PFSK-1 (cell line): Measurements from ENCODE around the gene DNAJC5G.

Source experiments
- FOXP2 ChIP-seq: optimal IDR thresholded peaks from 2 replicates; pipeline ENCODE3; 2011; ENCODE audit warnings: borderline replicate concordance, control low read depth, inconsistent platforms; ENCODE audit not compliant: insufficient read depth; ENCODE audit errors: extremely low read length, extremely low read depth
- POLR2AphosphoS5 ChIP-seq: IDR thresholded peaks from 2 replicates; pipeline ENCODE4 v1.6.1; 2012; ENCODE audit warnings: low read depth, mild to moderate bottlenecking, control low read depth, low read length, moderate library complexity
- SIN3A ChIP-seq: IDR thresholded peaks from 2 replicates; pipeline ENCODE4 v1.6.1; 2012; ENCODE audit warnings: mild to moderate bottlenecking, low read length, moderate library complexity, borderline replicate concordance; ENCODE audit not compliant: insufficient read depth
- TAF1 ChIP-seq: IDR thresholded peaks from 2 replicates; pipeline ENCODE4 v1.6.1; 2012; ENCODE audit warnings: low read length, control low read depth, borderline replicate concordance; ENCODE audit not compliant: insufficient read depth
- TF ChIP-seq, protein P1 (sequence below), 2 experiments: IDR thresholded peaks; 2 replicates each; pipeline versions ENCODE4 v1.6.1 to v1.8.0; 2011 to 2012; ENCODE audit warnings: low read depth in 2 of 2, low read length in 2 of 2, control low read depth in 1 of 2, inconsistent platforms in 1 of 2, mild to moderate bottlenecking in 1 of 2, moderate library complexity in 1 of 2; ENCODE audit not compliant: insufficient read depth in 1 of 2

Gene DNAJC5G

DNA sequence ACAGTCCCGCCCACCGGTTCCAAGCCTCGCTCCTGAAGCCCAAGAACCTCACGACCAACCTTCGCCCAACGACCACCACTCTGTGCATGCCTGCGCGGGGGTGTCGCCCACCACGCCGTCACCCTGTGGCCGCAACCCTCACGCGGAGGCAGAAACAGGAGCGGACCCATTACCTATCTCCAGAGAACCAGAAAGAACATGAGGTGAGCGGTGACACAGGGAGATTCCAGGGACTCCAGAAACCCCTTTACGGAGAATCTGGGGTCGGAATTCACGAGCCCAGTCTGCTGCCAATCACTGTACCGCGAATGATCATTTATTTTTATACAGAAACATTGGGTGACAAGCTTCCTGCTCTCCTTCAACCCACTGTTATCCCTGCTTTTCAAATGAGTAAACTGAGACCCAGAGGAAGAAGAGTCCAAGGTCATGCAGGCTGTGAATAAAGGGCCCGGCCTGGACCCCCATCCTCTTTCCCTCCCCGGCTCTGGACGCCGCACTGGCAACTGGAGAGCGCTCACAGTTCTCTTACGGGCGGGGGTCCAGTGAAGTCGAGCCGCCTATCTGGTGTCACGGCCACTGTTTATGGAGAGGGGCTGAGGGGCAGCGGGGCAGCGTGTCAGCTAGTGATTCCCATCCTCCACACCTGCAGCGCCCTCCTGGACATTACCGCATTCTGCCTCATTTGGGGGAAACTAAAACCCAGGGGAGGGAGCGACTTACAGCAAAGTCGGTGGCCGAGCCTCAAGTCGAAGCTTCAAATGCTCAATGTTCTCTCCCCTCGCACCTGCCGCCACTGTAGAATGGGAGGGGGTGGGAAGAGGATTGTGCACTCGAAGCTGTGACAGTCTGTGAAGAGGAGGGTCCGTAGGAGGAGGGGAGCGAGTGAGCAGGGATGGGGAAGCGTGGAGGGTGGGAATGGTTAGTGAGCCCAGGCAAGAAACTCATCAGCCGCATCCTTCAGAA is 11.7 kb upstream of the DNAJC5G start:
- TF ChIP-seq TAF1 (no peak), SIN3A (no peak), FOXP2 (no peak), POLR2AphosphoS5 (no peak)
- TF ChIP-seq, protein P1, sequence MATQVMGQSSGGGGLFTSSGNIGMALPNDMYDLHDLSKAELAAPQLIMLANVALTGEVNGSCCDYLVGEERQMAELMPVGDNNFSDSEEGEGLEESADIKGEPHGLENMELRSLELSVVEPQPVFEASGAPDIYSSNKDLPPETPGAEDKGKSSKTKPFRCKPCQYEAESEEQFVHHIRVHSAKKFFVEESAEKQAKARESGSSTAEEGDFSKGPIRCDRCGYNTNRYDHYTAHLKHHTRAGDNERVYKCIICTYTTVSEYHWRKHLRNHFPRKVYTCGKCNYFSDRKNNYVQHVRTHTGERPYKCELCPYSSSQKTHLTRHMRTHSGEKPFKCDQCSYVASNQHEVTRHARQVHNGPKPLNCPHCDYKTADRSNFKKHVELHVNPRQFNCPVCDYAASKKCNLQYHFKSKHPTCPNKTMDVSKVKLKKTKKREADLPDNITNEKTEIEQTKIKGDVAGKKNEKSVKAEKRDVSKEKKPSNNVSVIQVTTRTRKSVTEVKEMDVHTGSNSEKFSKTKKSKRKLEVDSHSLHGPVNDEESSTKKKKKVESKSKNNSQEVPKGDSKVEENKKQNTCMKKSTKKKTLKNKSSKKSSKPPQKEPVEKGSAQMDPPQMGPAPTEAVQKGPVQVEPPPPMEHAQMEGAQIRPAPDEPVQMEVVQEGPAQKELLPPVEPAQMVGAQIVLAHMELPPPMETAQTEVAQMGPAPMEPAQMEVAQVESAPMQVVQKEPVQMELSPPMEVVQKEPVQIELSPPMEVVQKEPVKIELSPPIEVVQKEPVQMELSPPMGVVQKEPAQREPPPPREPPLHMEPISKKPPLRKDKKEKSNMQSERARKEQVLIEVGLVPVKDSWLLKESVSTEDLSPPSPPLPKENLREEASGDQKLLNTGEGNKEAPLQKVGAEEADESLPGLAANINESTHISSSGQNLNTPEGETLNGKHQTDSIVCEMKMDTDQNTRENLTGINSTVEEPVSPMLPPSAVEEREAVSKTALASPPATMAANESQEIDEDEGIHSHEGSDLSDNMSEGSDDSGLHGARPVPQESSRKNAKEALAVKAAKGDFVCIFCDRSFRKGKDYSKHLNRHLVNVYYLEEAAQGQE (IDR thresholded peaks at IDR 0.05; ENCODE audit: insufficient read depth in 1 of 2, low read depth in 2 of 2, low read length in 2 of 2), result no peak

DNA sequence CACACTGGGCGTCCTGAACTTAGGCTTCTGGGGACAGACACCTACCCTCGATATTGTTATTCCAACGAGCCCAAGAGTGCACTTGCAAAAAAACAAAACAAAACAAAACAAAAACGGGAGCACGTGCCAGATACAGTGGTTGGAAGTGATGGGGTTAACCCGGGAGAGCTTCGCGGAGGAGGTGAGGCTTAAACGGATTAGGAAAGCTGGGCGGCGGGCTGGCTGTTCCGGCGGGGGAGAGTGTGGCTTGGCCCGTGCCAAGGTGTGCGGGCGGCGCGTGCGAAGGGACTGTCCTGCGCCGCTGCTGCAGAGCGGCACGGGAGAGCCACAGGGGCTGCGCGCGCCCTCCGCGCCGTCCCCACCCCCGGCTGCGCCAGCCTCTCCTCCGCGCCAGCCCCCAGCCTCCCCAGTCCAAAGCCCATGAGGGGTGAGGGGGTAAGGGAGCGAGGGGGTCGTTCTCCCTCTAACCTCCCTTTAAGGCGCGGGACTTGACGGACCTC is 10.9 kb upstream of the DNAJC5G start:
- no peak for TF ChIP-seq POLR2AphosphoS5
- TF ChIP-seq, protein P1 (IDR thresholded peaks at IDR 0.05; ENCODE audit: insufficient read depth in 1 of 2, low read depth in 2 of 2, low read length in 2 of 2), result no peak
- TF ChIP-seq TAF1, result no peak
- TF ChIP-seq SIN3A, result no peak
- TF ChIP-seq FOXP2, result no peak

DNA sequence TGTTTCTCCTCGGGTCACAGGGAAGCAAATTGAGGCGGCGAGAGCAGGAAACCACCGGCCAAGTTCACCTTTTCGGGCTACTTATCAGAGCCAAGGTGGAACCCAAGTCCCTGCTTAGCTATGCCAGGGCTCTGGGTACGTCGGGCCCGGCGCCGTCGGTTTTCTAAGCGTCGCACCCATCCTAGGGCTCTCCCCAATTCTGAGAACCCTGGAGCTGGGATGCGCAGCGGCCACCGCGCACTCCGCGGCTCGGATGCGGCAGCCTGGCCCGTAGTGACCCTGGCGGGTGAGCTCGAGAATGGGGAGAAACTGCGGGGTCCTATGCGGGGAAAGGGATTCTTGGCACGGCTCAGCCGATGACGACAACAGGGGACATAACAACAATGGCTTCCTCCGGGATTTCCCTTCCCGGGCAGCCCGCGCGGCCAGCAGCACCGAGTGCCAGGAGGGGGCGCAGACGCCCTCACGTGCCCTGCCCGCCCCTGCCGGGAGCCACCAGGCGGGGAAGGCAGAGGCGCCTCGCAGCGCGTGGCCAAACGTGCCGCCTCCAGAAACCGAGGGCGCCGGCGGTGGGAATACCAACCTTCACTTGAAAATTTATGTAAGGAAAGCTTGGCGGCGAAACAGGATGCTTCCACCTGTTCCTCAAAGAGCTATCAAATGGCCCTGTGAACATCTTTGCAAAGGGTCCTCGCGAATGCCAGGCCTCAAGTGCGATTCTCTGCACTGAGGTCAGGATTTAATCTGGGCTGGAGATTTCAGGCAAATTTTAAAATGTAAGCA is 10.3 kb upstream of the DNAJC5G start:
- TF ChIP-seq POLR2AphosphoS5, result no peak
- no peak for TF ChIP-seq SIN3A
- TF ChIP-seq FOXP2, result peak; percentile 51
- TF ChIP-seq, protein P1 (IDR thresholded peaks at IDR 0.05; ENCODE audit: insufficient read depth in 1 of 2, low read depth in 2 of 2, low read length in 2 of 2), result no peak
- no peak for TF ChIP-seq TAF1

DNA sequence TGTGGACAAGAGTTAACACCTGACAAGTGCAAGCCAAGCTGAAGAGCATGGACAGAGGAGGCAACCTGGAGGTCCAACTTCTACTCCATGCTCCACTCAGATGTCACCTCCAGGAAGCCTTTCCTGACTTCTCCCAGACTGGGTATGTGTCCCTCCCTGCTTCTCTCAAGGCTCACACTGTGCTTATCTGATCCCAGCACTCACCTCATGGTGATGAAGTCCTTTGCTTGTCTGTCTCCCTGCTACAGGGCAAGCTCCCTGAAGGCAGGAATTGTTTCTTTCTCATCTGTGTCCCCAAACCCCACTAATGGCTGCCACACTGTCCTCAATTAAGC is 9.7 kb upstream of the DNAJC5G start:
- TF ChIP-seq TAF1 (no peak), POLR2AphosphoS5 (no peak), FOXP2 (no peak), SIN3A (no peak)
- TF ChIP-seq, protein P1 (IDR thresholded peaks at IDR 0.05; ENCODE audit: insufficient read depth in 1 of 2, low read depth in 2 of 2, low read length in 2 of 2), result no peak
